ENCODE data around the gene PTPRN2.
"Not testable (repeated sequence)": the region's sequence is repeated elsewhere in the genome, so short reads cannot be mapped to it uniquely, and the experiment has no call there.

Gene PTPRN2

DNA sequence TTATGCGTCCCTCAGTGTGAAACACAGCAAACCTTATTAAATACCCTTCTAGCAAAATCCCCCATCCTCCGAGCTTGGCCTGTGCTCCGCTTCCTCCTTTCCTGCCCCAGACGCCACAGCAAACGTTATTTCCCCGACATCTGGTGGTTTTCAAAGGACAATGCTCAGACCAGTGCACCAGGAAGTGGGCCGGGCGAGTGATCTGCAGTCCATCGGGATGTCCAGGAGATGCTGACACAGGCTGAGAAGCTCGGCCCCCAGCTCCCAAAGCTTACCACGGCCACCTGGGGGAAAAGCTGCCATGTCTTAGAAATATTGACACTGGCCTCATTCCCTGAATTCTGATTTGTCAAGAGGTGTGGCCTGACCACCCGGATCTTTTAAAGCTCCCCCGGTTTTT, 129.5 kb downstream of the PTPRN2 start:
- no peak for DNase-seq

DNA sequence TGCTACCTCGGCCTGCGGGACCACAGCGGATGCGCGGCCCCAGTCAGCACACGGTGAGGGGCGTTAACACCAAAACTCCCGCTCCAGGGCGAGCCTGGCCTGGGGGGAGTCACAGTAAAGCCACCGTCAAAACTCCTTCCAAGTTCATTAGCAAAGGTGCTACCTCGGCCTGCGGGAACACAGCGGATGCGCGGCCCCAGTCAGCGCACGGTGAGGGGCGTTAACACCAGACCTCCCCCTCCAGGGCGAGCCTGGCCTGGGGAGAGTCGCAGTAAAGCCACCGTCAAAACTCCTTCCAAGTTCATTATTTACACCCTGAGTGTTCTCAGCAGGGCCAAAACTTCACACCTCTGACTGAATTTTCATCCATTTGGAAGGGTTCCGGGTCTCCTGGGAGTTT, 130.0 kb downstream of the PTPRN2 start:
- not testable (repeated sequence) for DNase-seq

DNA sequence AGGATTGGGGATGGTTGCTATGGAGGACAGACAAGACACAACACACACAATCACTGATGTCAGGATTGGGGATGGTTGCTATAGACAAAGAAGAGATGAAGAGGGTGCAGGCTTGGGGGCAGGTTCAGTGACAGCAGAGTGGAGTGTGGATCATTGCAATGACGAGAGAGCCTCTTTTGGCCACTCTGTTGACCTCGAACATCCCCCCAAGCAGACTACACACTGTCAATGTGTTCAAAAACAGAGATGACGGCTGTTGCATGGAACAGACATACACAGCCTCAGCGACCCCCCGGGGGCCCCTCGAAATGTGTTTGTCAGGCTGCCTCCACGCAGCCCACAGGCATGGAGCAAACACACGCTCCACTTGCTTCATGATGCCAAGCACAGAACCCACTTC, 133.0 kb downstream of the PTPRN2 start:
- no peak for DNase-seq

DNA sequence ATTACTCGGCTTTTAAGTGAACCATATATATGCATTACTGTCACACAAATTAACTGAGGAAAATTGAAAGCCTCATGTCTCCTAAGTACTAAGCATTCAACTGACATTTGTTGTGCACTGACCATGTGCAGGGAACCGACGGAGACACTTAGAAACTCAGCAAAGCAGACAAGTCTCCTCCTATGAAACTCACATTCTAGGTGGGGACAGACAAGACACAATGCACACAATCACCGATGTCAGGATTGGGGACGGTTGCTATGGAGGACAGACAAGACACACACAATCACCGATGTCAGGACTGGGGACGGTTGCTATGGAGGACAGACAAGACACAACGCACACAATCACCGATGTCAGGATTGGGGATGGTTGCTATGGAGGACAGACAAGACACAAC, 134.0 kb downstream of the PTPRN2 start:
- no peak for DNase-seq

DNA sequence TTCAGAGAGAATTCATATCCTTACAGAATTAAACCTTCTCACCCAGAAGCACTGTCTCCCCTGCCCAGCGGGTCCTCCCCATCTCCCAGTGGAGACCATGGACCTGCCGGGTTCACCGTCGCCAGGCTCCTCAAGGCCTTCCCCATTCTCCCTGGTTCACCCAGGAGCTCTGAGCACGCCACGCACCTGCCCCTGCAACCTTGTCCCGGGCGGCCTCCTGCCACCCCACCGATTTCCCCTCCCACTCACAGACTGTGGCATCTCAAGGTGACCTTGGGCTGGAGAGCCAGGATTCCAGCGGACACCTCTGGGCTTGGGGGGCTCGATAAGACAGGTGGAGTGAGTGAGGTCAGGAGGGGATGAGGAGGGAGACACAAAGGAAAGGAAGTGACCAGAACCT, 135.3 kb downstream of the PTPRN2 start:
- no peak for DNase-seq

DNA sequence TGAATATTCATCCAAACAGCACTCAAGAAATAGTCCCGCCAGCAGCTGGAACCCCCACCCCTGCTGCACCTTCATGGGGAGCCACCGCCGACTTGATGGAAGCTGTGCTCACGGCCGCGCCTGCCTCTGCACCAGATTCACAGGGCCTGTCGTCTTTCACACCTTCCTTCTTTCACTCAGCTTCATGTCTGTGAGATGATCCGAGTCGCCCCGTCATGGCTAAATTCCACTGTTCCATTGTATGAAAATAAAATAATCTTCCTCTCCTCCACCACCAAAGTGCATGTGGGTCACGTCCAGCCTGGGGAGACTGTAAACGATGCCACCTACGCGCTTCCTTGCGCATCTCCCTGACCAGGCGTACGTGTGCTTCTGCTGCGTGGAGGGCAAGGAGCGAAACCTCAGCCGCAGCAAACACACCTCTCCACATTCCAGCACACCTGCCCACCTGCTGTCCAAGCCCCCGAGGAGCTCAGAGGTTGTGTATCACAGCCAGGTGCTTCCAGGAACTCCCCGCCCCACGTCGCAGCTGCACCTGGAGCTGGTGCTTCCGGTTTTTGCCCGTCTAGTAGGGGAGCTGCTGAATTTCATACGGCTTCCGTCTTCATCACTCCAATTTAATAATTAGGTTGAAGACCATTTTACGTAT, 137.0 kb downstream of the PTPRN2 start:
- DNase-seq, result no peak

DNA sequence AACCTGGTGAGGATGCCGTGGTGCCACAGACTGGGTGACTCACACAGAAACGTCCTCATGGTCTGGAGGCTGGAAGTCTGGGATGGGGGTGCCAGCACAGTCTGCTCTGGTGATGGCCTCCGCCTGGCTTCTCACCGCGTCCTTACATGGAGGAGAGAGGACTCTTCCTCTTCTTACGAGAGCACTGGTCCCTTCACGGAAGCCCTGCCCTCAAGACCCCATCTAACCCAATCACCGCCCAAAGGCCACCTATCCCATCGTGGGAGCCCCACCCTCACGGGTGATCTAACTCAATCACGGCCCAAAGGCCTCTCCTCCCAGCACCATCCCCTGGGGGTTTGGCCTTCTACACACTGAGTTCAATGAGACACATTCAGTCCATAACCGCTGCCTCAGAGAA, 137.7 kb downstream of the PTPRN2 start:
- DNase-seq, result no peak

DNA sequence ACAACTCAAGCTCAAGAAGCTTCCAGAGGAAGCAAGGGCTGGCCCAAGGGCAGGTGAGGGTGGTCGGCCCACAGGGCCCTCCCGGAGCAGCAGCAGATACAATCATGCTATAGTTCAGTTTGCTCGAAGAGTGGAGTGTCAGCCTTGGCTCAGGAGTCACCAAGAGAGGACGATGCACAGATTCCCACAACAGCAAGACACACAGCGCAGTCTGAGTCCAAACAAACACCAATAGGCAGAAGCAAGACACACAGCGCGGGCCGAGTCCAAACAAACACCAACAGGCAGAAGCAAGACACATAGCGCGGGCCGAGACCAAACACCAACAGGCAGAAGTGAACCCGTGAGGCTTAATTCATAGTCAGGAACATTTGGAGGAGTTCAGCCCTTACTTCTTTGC, 138.4 kb downstream of the PTPRN2 start:
- DNase-seq, result no peak

DNA sequence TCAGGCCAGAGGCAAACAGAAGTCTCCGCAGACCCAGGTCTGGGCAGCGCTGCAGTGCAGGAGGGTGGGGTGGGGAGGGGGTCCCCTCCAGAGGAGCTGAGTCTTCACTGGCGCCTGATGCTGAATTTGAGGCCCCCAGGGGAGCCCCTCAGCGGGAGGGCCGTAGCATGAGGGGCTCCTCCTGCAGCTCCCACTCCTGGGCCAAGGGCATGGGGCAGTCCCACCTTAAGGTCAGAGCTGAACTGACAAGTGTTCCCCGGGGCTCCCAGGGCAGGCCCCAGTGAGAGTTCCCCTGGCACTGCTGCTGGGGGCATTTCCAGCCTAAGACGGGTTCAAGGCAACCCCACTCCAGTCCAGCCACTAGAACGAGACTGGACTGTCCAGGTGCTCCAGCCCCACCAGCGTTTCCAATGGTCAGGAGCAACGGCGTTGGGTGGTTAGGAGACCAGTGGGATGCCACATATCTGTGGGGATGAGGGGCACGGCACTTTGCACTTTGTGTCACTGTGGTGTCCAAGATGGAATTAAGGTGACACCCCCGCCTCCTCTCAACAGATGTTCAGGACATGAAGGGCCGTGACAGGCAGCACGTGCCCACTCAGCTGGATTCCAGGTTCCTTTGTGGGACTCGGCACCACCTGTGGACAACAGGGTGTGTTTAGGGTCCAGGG, 139.1 kb downstream of the PTPRN2 start:
- DNase-seq, result no peak

DNA sequence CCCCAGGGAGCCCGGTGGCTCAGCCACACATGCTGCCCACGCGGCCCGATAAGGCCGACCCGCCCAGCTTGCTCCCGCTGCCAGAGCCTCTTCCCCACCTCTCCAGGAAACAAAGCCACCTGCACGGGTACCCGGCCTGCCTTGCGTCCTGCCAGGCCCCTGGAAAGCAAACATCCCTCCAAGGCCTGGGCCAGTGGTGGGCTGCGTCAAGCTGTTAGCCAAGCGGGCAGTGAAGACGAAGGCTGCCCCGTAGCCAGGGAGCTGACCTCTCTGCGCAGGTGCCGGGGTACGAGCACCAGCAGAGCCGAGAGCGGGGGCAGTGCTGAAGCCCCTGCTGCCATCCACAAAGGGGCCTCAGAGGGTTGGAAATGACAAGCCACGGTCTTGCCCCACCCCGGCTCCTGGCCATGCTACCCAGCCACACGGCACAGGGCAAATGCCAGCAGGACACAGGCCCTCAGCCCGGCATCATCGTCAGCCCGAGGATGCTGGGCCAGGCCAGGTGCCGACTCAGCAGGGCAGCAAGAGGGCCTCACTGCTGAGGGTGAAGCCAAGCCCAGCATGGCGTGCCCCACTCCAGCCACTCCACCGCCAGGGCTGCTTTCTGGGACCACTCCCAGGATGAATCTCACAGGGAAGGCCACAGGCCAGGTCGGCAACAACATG, 140.0 kb downstream of the PTPRN2 start:
- DNase-seq, result no peak

DNA sequence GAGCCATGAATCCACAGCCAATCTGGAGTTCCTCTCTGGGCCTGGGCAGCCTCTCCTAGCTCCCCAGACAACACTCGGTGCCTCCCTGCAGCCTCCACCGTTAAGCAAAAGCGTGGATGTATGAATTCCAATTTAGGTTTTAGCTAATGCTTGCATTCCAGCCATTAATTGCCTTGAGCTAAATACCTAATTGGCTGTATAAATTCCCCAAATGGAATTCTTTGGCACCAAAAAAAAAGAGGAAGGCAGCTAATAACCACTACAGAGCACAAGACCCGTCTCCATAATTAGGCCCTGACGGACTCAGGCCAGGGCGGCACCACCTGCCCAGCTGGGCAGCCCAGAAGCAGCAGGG, 140.5 kb downstream of the PTPRN2 start:
- no peak for DNase-seq

DNA sequence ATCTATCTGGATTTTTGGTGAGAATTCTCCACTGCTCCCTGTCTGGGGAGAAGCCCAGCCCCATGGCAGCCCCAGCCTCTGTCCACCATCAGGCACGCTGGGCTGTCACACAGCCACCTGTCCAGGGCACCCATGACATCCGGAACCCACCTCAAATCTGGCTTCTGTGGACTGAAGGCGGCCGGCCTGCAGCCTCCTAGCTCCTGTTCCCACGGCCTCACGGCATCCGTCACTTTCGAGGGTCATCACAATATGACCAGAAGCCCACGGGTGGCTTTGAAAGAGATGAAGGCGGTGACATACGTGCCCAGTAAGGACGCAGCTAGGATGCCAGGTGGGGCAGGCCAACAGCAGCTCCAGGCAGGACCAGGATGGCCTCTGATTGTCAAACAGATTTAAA, 140.9 kb downstream of the PTPRN2 start:
- DNase-seq, result no peak

DNA sequence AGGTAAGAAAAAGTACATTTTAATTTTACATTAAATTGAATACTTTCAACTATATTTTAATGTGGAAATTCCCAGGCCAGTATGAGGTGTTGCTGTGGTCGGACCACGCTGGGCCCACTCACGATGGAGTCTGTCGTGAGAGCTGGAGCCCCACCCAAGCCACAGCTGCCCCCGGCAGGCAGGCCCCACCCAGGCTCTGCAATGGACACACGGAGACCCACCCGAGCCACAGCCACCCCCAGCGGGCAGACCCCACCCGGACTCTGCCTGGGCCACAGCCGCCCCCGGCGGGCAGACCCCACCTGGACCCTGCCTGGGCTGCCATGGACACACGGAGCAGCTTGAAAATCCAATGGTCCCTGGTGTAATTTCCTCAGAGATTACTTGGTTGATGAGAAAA, 141.3 kb downstream of the PTPRN2 start:
- DNase-seq, result no peak

DNA sequence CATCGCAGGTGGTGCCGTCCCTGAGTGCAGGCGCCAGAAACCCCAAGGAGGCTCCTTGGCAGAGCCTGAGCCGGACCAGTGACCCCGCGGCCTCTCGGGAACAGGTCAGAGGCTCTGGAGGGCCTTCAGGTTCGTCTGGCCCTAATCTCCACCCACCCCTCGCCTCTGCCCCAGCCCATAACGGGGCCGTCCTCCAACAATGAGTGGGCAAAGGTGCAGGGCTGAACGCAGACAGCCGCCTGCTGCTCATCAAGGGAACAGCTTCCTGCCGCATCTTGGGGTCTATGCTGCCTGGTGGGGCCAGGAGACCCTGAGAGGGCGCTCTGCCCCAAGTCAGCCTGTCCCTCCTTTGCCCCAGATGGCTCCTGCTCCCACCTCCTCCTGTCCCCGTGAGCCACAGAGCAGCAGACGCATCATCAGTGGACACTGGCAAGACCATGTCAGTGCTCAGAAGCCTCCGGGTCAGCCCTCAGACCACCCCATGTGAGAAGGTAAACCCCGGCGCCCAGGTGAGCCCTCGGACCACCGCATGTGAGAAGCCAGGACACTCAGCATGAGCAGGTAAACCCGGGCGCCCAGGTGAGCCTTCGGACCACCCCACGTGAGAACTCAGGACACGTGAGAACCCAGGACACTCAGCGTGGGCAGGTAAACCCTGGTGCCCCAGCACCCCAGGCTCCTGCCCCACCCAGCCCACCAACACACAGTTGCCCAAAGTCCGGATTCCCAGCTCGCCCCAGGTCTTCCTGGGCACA, 142.0 kb downstream of the PTPRN2 start:
- DNase-seq, result no peak

DNA sequence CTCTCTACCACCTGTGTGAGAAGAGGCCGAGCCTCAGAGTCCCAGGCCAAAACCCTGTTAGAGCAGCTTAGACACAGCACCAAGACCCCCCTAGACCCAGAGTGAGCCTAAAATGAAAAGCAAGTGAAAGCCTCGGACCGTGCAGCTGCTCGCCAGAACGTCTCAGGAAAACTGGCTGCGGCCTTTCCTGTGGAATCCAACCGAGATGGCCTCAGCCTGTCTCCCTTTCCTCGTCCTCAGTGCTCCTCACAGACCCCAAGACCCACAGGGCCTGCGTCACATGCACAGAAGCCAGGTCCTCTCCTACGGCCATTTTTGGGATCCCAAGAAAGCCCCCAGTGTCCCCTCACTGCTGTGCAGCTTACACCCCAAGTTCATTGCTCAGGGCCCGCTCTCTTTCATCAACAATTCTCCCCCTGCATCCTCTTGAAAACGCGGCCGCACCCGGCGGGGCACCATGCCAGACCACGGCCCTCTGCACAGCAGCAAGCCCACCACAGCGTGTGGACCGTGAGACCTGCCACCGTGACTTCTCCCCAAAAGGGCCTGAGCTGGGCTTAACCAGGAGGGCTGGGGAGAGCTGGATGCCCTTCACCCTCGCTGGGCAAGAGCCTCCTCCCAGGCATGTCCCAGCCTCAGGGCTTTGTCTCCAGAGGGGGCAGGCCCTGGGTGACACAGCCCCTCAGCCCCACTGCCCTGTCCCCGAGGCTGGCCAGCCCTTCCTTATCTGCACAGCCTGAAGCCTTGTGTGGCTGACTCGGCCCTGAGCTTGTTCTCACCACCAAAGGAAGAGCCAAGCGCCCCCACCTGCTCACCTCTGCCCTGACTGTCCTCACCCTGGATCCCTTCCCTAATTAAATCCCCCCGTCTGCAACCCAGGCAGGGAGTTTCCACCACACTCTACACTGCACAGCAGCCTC, 142.9 kb downstream of the PTPRN2 start:
- no peak for DNase-seq

DNA sequence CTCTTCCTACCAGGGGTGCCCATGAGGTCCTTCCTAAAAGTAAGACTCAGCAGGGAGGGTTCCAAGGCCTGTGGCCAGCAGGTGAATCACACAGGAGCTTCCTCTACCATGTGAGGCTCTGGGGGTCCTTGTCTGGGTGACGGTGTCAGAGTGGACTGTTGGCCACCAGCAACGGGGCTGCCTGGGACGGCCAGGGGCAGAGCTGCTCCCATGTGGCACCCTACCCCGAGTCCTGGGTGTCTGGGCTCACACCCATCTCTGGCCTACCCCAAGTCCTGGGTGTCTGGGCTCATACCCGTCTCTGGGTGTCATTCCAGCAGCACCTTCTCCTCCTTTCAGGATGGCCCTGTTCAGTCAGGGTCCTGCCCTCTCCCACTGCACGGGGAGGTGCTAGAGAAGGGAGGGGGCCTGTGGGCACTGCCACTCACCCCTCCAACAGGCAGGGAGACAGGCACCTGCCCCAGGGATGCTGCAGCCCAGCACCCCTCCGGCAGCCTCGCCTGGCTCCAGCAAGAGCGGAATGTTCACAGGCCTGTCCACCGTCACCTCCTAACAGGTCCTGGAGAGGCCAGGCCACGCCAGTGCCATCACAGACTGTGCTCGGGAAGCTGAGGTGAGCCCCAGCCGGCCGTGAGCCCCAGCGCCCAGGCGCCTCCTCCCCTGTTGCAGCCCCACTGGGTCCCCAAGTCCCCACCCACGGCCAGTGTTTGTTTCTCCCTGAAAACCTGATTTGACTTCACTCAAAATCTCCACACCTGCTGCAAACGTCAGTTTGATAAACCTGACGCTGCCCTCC, 143.7 kb downstream of the PTPRN2 start:
- no peak for DNase-seq

DNA sequence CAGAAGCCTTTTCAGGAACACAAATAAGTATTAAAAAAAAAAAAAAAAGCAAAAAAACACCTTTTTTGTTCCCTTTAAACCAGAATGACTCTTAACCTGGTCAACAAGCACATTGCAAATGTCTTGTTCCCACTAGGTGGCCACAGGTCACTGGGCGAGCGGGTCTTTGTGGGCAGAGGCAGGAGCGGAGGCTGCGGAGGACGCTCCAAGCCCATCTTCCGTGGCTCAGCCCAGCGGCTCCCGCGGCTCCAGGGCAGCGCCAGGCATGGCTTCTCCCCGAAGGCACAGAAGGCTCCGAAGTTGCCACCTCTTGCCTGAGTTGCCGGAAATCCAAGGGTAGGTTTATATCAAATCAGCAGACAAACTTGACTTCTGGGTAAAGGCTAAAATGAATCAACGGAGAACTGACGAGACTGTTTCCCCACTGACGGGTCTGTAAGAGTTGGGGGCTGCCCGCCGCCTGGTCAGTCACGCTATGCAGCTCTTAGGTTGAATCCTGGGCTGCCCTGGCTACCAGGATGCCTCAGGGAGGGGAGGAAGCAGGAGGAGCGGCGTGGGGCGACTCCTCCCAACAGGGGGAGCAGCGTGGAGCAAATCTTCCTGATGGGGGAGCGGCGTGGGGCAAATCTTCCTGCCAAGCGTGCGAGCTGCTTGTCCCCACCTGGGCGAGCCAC, 144.5 kb downstream of the PTPRN2 start:
- DNase-seq, result no peak

DNA sequence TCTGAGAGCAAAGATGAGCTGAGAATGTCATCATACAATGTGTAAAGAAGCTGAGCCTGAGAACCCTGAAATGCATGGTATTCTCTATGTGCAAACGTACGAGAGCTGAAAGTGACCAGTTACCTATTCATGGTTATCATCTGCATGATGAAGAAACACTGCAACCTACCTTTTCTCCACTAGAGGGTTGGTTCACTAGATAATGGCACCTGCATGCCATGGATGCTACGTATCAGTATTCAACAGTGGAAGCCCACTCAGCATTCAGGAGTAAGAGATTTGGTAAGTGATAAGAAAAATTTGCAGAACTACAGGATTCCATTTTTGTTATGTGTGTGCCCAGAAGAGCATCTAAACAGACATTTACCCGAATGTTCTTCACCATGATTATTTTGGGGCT, 145.4 kb downstream of the PTPRN2 start:
- no peak for DNase-seq

DNA sequence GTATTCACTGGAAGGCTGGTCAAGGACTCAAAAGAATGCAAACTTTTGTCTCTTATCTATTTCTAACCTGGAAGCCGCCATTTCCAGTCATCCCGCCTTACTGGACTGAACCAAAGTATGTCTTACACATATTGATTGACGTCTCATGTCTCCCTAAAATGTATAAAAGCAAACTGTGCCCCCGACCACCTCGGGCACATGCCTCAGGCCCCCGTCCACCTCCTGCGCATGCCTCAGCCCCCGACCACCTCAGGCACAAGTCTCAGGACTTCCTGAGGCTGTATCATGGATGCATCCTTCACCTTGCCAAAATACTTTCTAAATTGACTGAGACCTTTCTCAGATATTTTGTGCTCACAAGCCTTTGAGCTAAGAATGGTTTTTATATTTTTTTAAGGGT, 148.6 kb downstream of the PTPRN2 start:
- DNase-seq, result no peak

DNA sequence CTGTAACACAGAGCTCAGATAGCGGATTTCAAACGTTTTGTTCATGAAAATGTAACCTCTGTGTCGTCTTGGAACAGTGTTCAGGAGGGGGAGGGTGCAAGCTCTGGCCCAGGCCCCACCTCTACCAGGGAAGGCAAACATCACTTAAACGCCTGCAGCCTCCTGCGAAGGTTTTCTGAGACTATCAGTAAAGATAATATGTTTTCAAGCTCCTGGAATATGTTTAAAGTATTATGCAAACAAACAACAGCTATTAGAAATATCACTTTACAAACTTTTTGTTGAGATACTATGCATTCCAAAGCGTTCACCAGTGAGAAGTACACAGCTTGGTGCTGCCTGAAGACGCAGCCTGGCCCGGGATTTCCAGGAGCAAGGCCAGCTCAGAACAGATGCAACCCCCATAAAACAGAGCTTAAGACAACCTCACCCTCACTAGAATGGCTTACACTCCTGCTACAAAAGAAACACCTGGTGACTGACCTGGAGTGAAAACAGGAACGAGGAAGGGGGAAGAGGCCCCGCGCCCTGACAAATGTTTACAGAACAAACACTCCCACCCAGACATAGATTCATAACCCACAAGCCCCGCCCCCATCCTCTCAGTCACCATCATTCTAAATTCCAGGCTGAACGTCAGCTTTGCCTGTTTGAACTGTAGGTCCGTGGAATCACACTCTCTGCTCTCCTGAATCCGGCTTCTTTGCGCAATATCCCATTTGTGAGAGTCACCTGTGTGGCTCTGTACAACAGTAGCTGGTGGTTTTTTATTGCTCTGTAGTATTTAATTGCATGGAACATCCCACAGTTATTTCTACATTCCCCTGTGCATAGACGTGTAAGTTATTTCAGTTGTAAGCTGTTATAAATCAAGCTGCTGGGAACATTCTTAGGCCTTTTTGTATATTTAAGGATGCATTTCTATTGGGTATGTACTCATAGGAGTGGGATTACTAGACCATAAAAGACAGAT, 155.0 kb downstream of the PTPRN2 start:
- DNase-seq, result no peak
